GM18502 (cell line): ENCODE measurements around the gene ATP8B3.

Experiments used
- ATAC-seq: cut with Tn5 transposase; IDR thresholded peaks from one replicate; pipeline ENCODE4 v1.9.1; 2021; ENCODE audit warnings: mild to moderate bottlenecking; ENCODE audit not compliant: unreplicated experiment, poor library complexity

ATP8B3 gene

DNA sequence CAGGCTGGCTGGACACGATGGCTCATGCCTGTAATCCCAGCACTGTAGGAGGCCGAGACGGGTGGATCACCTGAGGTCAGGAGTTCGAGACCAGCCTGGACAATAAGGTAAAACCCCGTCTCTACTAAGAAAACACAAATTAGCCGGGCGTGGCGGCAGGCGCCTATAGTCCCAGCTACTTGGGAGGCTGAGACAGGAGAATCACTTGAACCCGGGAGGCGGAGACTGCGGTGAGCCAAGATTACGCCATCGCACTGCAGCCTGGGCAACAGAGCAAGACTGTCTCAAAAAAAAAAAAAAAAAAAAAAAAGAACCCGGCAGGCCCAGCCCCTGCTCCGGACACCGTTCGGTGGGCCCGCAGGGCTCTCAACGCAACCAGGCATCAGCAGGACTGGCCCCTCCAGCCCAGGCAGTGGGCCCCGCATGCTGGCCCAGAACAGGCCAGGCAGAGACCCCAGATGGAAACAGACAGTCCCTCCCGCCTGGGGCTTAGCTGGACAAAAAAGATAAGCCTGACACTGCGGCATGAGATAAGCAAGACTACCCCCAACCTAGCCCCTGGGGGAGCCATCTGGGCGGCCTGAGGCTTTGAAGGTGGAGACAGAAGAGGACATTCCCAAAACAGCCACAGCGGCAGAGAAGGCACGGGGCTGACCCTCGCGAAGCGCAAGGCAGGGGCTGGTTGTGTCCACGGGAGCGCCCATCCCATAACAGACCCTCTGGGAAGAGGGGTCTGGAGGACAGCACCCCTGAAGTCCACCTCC, 24.6 kb upstream of the ATP8B3 start:
- ATAC-seq = no peak

DNA sequence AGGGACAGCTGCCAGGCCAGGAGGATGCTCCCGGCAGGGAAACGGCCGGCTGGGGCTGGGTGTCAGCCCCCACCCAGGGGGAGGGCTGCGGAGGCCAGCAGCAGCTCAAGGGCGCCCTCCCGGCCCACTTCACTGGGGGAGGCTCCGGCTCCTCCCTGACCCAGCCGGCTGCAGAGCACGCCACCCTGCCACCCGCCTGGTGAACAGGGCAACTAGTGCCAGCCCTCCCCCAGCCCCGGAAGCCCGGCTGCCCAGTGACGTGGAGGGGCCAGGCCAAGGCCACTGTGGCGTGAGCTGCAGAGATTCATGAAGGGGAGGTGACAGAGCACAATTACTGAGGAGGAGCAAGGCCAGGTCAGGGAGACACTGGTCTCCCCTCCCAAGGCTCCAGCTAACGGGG, 21.5 kb upstream of the ATP8B3 start:
- ATAC-seq = no peak

GRCh38 chr19:1832046-1832663, 20.1 kb upstream of the ATP8B3 start:
- ATAC-seq = no peak

DNA sequence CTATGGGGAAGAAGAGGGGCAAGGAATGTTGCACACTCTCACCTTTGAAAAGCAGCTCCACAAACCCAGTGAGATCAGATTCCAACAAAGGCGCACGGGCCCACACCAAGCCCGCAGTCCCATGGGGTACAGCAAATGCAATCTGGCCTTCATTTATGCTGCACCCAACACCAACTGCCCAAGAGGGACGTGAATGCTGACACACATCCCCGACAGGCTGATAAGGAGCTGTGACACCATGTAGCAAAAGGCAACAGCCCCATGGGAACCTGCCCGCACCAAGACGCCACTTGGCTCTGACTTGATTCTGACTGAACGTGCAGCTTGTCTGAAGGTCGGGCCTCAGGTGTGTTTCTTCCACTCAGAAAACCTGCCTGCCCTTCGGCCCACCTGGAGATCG, 18.9 kb upstream of the ATP8B3 start:
- no peak for ATAC-seq

- no peak for ATAC-seq
These were observed 18.5 kb upstream of the ATP8B3 start for GRCh38 chr19:1830568-1830967.

DNA sequence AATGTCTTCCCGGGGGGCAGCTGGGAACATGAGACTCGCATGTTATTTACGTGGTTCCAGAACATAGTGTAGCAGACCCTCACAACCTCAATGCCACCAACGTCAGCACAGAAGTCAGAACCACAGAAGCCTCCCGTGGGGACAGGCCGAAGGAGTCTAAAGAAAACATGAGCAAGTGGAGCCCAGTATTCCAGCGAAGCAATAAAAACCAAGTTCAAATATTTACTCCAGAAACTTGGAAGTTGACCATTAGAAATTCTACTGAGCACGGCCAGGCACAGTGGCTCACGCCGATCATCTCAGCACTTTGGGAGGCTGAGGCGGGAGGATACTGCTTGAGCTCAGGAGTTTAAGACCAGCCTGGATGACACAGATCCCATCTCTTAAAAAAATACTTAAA, 17.9 kb upstream of the ATP8B3 start:
- ATAC-seq = no peak

GRCh38 chr19:1828279-1829238, 16.5 kb upstream of the ATP8B3 start:
- ATAC-seq = no peak

- ATAC-seq = no peak
These were observed 15.6 kb upstream of the ATP8B3 start for GRCh38 chr19:1827566-1828278.

DNA sequence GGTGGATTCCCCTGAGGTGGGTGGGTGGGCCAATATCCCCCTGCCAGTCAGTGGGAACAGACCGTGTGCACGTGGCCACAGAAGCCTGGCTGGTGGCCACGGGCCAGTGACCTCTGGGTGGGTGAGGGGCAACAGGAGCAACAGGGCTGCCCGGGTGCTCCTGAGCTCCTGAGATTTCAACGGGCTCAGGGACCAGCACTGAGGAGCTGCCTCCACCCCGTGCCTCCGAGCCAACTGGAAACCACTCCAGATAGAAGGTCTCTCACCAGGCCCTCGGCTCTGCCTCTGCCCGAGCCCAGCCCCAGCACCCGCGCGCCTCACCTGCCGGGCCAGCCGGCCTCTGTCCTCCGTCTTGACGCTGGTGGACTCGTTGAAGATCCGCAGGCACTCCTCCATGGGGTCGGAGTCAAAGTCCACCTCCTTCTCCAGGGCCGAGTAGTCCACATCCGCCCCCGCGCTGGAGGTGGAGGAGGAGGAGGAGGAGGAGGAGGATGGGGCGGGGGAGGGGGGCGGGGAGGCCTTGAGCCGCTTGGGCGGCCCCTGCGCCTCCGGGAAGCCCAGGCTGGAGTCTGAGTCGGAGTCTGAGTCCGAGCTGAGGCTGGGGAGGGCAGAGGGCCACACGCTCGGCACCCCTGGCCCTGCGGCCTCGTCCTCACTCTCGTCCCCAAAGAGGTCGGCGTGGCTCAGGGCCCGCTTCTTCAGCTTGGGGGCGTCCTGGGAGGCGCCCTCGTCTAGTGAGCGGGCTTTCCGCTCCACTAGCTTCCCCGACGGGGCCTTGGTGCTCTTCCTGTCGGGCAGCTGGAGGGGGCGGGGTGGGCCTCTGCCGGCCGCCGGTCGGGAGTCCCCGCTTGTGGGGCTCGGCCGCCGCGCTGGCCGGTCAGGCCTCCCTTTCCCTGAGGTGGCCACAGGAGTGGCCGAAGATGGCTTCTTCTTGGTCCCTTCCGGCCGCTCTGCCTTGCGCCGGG, 14.8 kb upstream of the ATP8B3 start:
- ATAC-seq = no peak

DNA sequence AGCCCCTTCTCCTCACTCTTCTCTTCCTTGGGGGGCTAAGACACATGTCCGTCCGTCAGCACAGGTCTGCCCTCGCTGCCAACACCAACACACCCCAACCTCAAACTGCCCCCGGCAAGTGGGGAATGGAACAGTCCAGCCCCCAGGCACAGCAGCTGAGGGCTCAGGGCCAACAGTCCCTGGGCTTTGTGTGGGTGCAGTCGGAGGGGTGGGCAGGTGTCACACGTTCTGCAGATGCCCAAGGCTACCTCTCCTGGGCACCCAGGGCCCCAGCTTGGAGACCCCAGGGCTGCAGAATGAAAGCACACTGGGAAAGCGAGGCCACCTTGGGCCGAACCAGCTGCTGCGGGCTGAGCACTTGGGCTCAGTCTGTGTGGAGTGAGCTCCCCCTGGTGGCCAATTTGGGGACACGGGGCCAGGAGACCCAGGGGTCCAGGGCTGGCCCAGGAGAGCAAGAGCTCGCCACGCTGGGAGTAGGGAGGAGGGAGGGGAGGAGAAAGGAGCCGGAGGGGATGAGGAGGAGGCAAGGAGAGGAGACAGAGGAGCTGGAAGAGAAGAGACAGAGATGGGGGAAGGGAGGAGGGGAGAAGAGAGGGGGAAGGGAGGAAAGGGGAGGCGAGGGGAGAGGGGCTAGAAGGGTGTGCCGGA, 14.0 kb upstream of the ATP8B3 start:
- no peak for ATAC-seq

DNA sequence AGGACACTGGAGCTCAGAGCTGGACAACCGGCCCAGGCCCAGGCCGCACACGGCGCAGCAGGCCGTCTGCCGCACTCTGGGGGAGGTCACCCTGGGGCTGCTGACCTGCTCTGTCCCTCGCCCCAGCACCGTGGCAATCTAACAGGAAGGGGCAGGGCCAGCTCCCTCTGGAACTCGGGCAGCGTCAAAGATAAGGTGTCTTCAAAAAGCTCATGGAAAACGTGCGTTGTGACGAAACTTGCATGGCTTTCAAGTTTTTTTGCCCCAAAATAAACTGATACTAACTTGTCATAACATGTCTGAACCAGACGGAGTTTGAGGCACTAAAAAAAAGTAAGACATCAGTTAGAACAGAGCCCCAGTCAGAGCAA, 12.2 kb upstream of the ATP8B3 start:
- no peak for ATAC-seq

GRCh38 chr19:1823539-1824251, 11.6 kb upstream of the ATP8B3 start:
- ATAC-seq = no peak

DNA sequence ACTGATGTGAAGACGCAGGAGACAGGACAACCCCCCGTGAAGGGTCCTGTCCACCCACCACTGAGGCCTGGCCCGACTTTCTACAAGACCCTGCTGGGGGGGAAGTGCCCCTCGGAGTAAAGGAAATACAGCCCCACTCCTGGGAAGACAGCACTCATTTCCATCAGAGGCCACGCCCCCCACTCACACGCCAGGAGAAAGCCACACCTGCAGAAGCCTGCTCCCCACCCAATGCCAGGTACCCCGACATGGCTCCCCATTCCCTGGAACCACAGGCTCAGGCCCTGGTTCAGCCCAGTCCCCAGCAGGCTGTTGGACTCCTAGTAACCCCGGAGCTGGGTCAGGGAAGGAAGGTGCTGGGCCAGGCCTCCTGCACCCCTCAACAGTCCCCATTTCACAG, 10.9 kb upstream of the ATP8B3 start:
- no peak for ATAC-seq

DNA sequence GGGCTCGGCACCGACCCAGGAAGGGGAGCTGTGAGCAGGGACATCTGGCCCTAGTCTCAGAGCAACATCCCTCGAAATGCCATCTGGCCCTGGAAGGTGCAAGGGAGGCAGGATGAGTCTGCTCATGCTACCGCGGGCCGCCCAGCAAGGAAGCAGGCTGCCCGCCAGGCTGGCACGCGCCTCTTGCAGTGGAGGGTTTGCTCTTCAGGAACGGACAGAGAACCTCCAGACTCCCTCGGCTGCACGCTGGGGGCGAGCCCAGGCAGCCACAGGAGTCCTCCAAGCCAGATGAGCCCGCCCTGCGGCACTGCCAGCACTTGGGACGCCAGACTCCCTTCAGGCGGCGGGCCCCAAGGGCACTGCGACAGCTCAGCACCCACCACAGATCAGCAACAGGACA, 10.1 kb upstream of the ATP8B3 start:
- no peak for ATAC-seq

DNA sequence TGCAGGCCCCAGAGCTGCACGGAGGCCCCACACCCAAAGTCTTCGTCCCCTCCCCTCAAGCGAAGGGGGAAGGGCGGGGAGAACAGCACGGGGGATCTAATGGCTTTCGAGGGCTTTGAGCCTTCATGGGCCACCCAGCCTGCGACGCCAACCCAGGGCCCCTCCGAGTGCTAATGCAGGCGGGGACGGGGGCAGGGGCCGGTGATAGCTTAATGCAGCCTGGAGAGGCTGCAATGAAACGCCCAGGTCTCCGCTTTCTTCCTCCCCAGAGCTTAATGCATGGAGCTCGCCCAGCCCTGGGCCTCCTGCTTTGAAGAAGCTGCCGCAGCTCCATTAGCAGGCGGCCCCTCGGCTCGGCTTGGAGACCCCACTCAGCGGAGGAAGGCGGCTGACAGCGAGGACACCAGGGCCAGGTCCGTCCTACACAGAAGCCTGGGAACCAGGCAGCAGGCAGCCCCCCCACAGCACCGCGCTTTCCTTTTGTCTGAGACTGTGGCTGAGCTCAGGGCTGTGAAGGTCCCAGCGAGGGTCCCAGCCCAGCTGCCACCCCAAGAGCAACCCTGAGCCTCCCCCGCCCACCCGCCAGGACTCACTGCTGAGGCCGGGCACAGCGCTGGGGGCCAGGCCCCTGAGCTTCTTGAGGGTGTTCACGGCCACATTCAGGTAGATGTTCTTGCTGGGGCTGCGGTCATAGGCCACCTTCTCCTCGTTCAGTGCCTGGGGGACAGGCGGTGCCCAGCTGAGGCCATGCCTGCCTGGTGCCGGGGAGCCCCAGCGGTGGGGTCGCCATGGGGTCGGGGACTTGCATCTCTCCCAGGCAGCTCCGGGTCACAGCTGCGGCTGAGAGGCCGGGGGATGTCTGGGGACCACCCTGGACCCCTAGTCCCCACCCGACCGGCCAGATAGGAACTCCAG, 7.5 kb upstream of the ATP8B3 start:
- ATAC-seq = no peak

DNA sequence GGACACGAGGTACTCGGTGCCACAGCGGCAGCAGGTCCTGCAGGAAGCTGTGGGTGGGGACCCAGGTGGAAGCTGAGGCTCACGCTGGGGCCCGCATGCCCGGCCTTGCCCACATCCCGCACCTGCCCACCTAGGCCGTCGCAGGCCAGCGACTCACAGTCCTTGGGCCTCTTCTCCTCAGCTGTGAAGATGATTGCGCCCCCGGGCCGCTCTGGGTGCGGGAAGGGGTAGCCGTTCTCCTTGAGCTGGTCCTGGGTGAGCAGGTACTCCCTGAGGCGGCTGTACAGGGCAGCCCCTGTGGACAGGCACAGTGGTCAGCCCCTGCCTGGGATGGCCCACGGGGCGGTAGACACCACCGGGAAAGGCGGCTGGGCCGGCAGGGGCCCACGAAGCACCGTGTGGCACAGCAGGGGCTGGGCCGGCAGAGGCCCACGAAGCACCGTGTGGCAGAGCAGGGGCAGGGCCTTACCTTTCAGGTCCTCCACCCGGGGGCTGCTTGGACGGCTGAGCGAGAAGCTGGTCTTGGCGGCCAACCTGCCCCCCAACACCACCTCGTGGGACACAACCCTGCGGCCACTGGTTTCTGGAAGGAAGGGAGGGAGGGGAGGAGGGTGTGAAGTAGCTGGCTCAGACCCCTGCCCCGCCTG, 6.6 kb upstream of the ATP8B3 start:
- no peak for ATAC-seq
